ENCODE results near the gene FAM124B.

FAM124B gene, protein sequence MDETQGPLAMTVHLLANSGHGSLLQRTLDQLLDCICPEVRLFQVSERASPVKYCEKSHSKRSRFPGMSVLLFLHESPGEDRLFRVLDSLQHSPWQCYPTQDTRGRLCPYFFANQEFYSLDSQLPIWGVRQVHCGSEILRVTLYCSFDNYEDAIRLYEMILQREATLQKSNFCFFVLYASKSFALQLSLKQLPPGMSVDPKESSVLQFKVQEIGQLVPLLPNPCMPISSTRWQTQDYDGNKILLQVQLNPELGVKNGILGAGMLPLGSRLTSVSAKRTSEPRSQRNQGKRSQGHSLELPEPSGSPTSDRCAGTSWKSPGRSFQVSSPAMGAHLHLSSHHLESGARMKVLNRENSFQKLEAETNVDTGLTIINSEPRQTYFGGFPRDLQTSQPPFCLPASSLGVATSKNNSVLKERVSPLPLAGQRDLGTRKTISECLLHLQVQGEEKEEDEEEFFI

DNA sequence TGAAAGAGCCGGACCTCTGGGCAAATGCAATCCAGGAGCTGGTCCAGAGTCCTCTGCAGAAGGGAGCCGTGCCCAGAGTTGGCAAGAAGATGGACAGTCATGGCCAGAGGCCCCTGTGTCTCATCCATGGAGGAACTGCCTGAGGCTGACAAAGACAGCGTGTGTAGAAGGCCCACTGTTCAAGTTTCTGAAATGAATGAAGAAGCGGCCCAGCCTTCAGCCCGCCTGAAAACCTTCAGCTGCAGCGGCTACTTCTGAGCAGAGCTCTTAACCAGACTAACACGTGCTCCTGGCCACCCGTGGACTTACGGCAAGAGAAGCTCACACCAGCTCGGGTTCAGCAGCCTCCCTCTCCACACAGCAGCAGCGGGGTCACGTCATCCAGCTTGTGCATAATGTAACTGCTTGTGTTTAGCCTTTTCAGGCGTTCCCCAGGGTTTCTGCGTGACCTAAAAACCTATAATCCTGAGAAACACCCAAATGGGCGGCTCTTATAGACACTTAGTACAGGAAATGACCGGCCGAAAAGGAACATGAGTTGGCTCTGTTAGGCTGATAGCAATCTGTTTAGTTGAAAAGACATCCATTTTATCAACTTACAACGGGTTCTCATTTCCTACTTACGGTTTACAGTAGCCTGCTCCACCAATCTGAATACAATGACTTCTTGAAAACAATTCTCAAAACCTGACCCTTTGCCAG, at the start of gene FAM124B:
TSS of gene FAM124B (minus strand) at position 467 of the 702 bp plus-strand sequence. CDS start at position 128, 339 bp downstream.
- no peak for TF ChIP-seq CTCF (IDR thresholded peaks at IDR 0.05; ENCODE audit: extremely low read depth, missing control alignments)
- DNase-seq (ENCODE audit: low spot score) = no peak

GRCh38 chr2:224449212-224450147, 47.6 kb upstream of the FAM124B start:
- DNase-seq (ENCODE audit: low spot score) = peak; percentile 42

GRCh38 chr2:224448236-224448635, 46.3 kb upstream of the FAM124B start:
- no peak for TF ChIP-seq CTCF (IDR thresholded peaks at IDR 0.05; ENCODE audit: extremely low read depth, missing control alignments)

More at GRCh38 chr2:224449212-224450147, 47.6 kb upstream of the FAM124B start:
- peak; percentile 41 for TF ChIP-seq CTCF (IDR thresholded peaks at IDR 0.05; ENCODE audit: extremely low read depth, missing control alignments)

DNA sequence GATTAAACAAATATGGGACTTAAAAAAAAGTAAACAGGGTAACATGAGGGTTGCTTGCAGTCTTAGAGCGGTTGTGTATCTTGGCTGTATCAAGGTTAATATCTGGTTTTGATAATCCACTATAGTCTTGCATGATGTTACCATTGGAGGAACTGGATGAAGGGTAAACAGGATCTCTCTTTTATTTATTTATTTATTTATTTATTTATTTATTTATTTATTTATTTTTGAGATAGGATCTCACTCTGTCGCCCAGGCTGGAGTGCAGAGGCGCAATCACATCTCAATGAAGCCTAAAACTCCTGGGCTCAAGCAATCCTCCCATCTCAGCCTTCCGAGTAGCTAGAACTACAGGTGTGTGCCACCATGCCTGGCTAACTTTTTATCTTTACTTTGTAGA, 42.9 kb upstream of the FAM124B start:
- no peak for TF ChIP-seq CTCF (IDR thresholded peaks at IDR 0.05; ENCODE audit: extremely low read depth, missing control alignments)
- no peak for DNase-seq (ENCODE audit: low spot score)

More at GRCh38 chr2:224448236-224448635, 46.3 kb upstream of the FAM124B start:
- DNase-seq (ENCODE audit: low spot score) = no peak

DNA sequence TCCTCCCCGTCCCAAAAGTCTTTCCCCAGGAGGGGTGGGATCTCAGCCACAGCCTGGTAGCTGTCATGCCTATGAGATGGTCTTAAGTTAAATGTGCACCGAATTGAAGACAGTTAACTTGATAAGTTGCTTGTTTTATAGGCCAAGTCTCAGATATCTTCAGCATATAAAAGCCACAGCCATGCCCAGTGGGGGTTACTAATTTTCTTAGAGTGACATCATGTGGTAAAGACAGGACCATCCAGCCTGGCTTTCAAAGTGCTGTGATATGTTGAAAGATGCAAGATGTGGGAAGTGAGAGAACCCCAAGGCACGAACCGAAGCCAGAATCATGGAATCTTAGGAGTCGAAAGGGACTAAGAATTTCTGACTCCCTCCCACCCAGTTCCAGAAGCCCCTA, 42.1 kb upstream of the FAM124B start:
- no peak for TF ChIP-seq CTCF (IDR thresholded peaks at IDR 0.05; ENCODE audit: extremely low read depth, missing control alignments)
- no peak for DNase-seq (ENCODE audit: low spot score)

GRCh38 chr2:224442071-224442967, 40.4 kb upstream of the FAM124B start:
- peak; percentile 59 for DNase-seq (ENCODE audit: low spot score)
- no peak for TF ChIP-seq CTCF (IDR thresholded peaks at IDR 0.05; ENCODE audit: extremely low read depth, missing control alignments)

Data from GM20000 (cell line).